HL-60/S4 treated with retinoic acid at 250 ng/mL for 4 days and 3 days (cell line): Measurements from ENCODE around the gene USP32.
"Not testable (repeated sequence)": the region's sequence is repeated elsewhere in the genome, so short reads cannot be mapped to it uniquely, and the experiment has no call there.

Experiments used
- in situ Hi-C: fragments of 300-500 bp; cut with MboI; formaldehyde crosslinking; loops from 2 replicates; pipeline ENCODE4 v1.7.0; 2022; ENCODE audit warnings: low sequenced_read_pairs

The USP32 gene

DNA sequence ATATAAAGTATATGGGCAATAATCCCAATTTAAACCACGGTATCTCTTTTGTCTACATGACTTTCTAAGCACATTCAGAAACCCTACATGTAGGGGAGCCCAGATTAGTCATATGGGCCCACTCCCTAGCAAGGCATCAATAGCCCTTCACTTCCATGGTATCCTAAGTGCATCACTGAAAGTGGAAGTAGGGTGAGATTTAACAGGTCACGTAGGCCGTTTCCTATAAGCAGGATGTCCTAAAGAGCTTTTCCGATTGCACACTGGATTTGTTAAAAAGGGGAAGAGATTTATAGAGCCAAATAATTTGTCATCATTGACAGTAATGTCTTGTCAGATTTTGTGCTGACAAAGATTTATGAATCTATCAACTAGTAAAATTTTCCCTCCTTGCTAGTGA is 203.2 kb downstream of the USP32 start:
- in situ Hi-C loops, result no loop called here

DNA sequence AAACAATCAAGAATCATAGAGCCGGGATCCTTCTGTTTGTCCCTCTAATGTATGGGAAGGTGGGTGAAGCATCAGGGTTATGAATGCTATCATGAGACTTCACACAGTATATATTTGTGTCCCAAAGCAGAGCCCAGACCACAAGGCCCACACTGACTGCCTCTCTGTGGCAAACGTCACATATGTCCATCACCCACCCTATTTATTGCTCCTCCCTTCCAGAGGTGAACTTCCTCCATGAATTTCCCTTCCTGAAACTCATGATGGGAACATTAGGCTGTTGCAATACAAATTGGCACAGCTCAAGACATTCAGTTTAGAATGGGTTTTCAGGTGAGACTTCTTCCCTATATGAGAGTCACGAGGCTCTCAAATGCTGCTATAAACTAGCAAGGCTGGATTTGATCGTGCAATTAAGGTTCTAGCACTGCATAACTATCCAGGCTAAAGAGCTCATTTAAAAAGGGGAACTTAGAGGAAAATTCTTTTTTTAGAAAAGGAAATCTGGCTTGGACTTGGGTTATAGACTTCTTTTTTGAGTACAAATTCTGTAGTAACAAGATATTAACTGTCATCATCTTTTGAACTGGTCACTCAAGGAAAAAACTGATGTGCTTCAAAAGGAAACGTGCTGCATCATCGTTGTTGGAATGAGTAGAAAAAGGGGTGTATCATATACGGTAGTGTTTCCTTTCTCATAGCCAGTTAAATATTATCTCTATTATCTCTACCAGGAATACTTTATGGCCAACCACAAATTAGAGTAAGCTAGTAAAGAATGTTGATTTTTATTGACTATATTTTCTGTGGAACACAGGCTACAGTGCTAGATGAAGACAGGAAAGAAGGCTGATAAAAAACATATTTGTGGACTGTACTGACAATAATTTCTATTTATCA is 204.8 kb downstream of the USP32 start:
- in situ Hi-C loops, result not testable (repeated sequence)

DNA sequence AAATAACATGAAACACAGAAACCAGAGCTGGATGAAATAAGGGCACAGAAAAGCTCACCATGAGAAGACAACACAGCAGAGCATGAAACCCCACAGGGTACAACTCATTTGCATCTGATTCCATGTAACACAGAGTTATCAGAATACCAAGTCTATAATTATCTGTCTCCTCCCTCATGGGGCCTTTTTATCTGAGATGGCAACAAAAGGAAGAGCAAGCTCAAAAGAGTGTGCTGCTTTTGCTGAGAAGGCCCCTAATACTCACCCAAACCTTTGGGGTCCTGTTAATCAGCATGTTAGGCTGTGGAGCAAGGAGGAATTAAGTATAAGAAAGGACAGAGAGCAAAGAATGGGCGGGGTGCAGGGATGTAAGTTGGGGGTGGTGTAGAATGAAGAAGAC is 205.6 kb downstream of the USP32 start:
- in situ Hi-C loops, result not testable (repeated sequence)

DNA sequence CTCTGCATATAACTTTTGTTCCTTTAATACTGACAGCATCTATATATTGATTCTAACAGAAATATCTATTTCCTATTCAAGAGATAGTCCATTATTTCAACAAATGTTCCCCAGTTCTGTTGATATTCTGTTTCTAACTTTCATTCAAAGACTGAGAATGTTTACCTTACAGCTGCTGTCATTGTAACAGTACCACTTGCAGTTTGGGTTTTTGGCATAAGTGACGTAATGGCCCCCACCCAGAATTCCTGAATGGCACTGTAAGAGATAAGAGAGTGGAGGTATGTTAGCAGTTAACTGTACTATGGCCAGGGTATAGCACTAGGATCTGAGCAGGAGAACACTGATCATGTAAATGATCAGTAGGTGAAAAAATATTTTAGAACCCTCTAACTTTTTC is 211.6 kb downstream of the USP32 start:
- in situ Hi-C loops, result not testable (repeated sequence)

DNA sequence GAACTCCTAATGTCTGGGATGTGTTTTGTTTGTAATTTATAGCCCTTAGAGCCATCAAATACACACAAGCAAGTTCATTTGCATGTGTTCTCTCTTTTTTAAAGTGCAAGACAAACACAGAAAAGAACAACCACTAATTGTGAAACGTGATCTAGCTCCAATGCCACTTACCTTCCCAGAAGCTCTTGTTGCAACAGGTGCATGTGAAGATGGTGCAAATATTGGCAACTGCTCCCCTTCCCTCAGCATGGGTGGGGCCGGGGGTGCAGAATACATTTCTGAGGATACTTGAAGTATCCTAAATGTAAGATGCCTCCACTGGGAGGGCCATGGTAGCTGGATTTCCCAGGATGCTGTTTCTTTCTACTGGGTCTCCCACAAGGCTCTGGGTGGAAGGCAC is 213.8 kb downstream of the USP32 start:
- in situ Hi-C loops, result not testable (repeated sequence)

DNA sequence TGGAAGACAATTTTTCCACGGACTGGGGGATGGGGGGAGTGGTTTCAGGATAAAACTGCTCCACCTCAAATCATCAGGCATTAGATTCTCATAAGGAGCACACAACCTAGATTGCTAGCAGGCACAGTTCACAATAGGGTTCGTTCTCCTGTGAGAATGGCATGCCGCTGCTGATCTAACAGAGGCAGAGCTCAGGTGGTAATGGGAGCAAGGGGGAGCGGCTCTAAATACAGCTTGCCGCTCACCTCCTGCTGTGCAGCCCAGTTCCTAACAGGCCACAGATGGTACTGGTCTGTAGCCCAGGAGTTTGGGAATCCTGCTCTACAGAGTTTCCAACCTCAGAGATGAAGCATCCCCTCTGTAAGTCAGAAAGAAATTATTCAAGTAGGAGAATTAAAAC is 215.2 kb downstream of the USP32 start:
- in situ Hi-C loops, result not testable (repeated sequence)

DNA sequence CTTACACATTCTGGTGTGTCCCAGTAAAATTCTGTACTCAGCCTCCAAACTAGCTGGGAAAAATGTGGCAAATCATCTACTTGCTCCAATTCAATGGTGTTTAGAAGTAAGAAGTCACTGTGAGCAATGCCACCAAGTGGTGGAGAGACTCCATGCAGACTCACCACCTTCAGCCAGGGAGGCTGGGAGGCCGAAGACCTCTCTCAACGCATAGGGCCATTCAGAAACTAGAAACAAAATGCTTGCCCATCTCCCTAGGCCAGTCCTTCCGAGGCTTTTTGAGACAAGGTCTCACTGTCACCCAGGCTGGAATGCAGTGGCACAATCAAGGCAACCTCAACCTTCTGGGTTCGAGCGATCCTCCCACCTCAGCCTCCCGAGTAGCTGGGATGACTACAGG is 217.2 kb downstream of the USP32 start:
- in situ Hi-C loops, result not testable (repeated sequence)

DNA sequence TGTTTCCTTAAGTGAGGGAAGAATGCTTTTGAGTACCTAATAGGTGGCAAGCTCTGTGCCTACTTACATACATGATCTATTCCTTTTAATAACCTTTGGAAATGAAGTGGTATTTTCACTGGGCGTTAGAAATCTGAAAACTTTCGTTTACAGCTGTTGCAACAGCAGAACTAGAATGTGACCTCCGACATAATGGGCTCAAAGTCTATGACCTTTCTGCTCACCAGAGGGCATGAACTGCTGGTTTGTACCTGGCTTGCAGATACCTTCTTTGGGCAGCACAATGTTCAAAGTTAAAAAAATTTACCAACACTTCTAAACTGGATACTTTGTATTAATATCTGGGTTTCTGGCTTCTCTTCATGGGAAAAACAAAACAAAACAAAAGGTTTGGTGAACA is 217.9 kb downstream of the USP32 start:
- in situ Hi-C loops, result no loop called here

DNA sequence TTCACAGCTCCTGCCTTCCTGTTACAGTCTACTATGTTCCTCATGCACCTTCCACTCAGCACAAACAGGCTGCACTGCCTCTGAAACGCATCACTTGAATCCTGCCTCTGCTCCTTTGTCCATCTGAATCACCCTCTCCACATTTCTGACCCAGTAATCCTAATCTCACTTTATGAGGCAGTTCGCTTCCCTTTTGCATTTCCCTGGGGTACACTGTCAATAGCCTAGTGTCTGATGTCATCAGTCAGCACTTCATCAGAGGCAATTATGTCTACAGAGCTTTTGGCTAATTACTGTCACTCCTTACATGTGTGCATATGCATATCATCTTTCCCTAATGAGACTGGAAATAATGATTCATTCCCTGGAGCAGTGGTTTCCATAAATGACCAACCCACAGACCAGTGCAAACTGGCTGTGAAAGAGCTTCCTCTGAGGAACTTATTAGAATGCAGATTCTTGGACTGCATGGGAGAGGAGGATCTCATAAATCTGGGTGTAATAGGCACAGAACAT is 218.6 kb downstream of the USP32 start:
- in situ Hi-C loops, result no loop called here

DNA sequence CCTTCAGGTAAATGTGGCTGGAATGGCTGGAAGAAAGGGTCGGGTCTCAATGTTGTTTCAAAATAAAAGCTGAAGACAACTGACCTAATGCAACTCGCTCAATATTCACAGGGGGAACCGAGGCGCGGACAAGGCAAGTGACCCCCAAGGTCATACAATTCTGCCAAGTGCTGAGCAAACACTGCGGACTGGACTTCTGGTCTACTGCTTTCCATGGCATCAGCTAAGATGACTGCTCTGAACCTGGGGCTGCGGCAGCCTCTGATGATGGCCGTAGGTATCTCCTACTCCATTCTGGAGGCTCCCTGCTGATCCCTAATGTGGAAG is 220.2 kb downstream of the USP32 start:
- in situ Hi-C loops, result no loop called here

DNA sequence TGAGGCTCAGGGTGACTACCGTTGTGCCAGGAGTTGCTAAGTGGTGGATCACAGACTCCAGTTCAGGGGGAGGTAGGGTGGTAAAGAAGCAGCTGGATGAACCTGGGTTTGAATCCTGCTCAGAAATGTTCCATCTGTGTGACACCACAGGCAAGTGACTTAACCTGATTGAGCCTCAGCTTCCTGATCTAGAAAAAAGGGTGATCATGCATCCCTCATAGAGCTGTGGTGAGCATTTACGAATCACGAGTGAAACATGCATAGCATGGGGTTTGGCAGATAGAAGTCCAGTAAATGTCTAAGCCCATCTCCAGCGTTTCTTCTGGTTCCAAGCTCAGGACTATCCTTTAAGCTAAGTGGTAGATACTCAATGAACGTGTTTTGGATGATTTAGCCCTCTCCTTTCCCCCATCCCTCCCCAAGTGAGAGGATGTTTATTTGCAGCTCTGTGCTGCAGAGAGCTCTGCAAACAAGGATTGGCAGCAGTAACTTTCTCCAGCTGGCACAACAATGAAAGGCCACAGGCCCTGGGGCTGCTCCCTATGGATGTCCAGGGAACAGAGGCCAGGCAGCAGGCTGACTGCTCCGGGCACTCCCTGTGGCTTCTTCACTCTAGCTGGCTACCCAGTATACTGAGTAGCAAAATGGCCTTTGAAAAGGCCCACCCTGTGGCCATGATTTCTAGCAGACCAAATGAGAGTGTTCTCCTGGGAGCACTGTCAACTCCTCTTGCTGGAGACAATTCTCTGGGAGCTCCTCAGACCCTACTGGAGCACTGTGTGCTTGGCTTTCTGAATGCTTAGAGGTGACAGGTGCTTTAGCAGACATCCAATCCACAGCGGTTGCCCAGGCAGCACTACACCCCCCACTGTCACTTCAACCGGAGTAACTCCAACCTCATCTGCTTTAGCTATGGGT is 220.8 kb downstream of the USP32 start:
- in situ Hi-C loops, result no loop called here

DNA sequence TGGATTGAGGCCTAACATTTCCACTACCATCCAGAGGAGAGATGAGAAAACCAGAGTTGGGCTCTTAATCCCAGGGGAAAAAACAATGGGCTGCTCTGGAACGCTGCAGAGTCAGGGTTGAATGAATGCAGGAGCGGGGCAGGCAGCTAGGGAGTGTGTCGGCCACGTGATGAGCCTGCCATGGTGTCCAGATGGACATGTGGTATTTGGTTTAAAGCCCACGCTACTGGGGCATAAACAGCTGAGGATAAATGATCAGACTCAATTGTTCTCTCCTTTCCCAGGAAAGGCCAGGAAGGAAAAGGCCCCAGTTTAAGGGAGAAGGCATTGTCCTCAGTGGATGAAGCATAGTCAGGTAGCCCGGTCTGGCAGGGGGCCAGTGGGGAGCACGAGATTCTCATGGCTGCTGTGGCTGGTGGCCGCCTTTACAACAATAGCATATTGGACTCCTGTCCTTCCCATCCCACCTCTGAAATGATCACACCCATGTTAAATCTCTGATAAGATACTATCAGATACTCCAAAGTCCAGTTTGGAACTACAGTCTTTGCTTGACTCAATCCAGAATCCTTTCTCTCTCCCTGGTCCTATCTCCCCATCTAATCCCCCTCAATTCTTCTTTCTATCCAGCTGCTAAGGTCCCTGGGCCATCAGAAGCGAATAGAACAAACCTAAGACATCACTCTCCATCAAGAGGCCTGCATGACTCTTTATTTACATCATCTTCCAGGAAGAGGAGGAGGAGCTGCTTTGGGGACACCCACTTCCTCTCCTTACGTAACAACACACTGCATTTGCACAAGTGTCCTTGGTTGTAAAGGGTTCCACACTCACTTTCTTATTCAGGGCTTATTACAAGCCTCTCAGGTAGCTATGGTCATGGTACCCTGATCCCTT is 221.8 kb downstream of the USP32 start:
- in situ Hi-C loops, result no loop called here

DNA sequence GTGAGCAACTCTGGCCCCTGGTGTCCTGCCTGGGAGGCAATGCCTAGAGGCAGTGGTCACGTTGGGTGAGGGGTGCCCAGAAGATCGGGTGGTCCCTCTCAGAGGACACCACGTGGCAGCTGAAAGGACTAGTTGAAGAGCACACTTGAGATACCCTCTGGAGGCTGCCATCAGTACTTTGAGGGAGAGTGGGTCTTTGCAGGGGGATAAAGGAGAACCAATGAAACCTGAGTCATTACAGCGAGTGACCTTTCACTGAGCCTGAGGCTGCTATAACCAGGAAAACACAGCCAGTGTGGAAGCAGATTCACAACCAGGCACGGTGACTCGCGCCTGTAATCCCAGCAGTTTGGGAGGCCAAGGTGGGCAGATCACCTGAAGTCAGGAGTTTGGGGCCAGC is 223.3 kb downstream of the USP32 start:
- in situ Hi-C loops, result no loop called here

DNA sequence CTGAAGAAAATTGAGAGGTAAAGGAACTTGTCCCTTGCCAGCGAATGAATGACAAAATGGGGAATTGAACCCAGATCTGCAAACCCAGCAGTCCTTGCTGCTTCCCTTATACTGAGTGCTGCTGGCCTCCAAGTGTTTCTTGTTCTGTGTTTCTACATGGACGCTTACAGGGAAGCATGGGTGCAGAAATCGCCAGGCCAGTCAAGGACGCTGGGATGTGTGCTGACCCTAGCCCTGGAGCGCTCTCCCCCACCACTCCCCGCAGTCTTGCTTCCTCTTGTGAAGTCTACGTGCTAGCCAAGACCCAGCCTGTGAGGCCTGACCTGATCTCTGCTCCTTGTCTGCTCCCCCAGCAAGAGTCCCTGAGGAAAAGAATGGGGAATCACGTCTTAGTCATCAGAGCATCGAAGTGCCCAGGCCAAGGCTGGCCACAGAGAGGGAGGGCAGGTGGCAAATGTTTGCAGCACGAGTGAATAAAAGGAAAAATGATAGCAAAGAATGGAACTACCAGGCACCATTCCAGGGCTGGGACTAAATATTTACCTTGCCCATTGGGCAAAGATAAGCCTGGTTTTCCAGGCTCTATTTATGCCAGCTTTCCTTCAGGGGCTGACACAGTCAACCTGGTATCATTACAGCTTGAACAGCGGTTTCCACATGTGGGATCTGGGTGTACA is 224.7 kb downstream of the USP32 start:
- in situ Hi-C loops, result no loop called here

DNA sequence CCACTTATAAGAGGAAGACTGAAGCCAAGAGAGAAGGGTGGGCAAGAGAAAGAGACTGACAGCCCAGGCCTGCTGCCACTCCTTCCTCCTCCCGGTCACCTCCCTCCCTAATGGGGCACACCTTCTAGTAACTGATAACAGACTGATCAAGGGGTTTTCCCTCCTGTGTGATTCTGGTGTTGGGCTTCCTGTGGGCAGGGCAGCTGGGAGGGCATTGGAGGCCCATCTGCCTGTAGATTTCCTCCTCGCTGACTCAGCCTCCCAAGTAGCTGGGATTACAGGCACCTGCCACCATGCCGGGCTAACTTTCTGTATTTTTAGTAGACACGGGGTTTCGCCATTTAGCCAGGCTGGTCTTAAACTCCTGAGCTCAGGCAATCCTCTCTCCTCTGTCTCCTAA is 226.0 kb downstream of the USP32 start:
- in situ Hi-C loops, result no loop called here

DNA sequence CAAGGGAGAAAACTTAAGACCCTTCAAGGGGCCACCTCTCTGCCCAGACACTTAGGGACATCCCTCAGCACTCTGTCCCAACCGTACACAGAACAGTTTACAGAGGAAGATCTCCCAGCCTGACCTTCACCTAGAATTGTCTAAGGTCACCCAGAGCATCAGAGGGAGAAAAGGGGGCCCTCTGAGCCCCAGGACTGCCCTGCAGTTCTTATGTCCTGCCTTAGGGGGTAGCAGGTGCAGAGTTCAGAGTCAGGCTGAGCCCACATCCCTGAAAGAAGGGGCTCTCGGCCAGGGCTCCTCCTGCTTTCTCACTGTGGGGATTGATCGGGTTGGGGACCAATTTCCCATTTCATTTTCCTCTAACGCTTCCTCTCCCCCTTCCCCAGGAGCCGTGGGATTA is 226.7 kb downstream of the USP32 start:
- in situ Hi-C loops, result no loop called here

DNA sequence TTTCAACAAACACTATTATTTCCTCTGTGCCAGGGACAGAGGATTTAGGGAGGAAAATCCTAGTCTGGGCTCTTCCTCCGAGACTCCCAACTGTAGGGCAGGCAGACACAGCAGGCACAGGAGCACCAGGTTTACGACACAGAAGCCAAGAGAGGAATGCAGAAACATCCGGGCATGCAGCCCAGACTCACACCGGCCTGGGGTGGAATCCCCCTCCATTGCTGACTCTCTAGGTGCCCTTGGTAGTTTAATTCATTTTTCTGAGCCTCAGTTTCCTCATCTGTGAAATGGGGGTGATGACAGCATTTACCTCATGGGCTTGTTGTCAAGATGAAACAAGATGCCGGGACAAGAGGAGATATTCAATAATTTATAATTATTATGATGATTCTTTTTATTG is 227.2 kb downstream of the USP32 start:
- in situ Hi-C loops, result no loop called here

DNA sequence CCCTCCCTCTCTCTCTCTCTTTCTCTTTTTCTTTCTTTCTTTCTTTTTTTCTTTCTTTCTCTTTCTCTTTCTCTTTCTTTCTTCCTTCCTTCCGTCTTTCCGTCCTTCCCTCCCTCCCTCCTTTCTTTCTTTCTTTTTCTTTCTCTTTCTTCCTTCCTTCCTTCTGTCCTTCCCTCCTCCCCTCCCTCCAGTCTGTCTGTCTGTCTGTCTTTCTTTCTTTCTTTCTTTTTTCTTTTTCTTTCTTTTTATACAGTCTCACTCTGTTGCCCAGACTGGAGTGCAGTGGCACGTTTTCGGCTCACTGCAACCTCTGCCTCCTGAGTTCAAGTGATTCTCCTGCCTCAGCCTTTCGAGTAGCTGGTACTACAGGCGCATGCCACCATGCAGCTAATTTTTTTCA is 227.8 kb downstream of the USP32 start:
- in situ Hi-C loops, result no loop called here

DNA sequence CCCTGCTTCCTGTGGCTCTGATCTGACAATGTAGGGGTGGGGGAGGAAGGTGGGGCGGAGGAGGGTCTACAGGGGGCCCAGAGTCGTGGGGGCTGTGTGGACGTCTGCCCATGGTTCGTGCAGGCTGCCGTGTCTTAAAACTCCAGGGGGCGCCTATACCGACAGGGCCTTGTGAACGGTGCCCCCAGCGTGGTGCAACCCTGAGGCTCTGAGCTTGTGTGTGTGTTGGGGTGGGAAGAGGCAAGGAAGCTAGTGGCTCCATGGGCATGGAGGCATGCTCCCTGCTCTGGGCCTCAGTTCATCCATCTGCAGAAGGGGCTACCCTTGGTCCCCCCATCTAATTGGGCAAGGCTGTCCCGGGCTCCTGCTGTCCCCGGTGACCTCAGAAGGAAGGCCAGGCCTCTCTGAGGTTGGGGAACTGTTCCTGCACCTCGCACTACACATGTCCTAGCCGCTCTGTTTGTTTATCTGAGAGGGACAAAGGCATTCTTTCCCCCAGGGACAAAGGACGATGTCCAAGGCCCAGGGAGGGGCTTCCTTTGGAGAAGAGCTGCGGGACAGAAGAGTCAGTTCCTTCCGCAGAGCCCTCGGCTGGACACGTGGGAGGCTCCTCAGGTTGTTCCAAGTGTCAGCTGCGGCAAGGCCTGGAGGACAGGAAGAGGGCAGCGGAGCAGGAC is 228.7 kb downstream of the USP32 start:
- in situ Hi-C loops, result no loop called here
